Osteoblast (primary cell): Measurements from ENCODE around the gene ZNF70. TPM values are rescaled to one million over a fixed set of nuclear protein-coding genes. Genes with fewer than 3 reads are reported as not detected.

Experiments used
- DNase-seq: peaks from one replicate; pipeline ENCODE4 v3.0.0; 2011; ENCODE audit warnings: low spot score, mixed read lengths; ENCODE audit not compliant: insufficient read length; ENCODE audit errors: missing footprints
- H2AFZ ChIP-seq: 2 replicates; pipeline ENCODE4 v1.6.0; 2011; ENCODE audit warnings: mild to moderate bottlenecking, low read length
- H3K27ac ChIP-seq: 2 replicates; pipeline ENCODE4 v1.5.1; 2011; ENCODE audit warnings: mild to moderate bottlenecking, low read depth, low read length, moderate library complexity
- H3K27me3 ChIP-seq: 2 replicates; pipeline ENCODE4 v1.6.0; 2012; ENCODE audit warnings: mild to moderate bottlenecking, control low read depth, inconsistent platforms, low read length, moderate library complexity; ENCODE audit not compliant: insufficient read depth
- H3K36me3 ChIP-seq: 2 replicates; pipeline ENCODE4 v1.5.1; 2011; ENCODE audit warnings: mild to moderate bottlenecking, low read length, control low read depth, moderate library complexity; ENCODE audit not compliant: insufficient read depth
- H3K4me1 ChIP-seq: 2 replicates; pipeline ENCODE4 v1.5.1; 2011; ENCODE audit warnings: mild to moderate bottlenecking, low read length, control low read depth, moderate library complexity; ENCODE audit not compliant: insufficient read depth
- H3K4me2 ChIP-seq: 2 replicates; pipeline ENCODE4 v1.6.0; 2011; ENCODE audit warnings: mild to moderate bottlenecking, low read length; ENCODE audit not compliant: insufficient read depth
- H3K4me3 ChIP-seq: fragments of 200-600 bp; sonication (generic); 3 replicates; pipeline ENCODE4 v1.5.1; 2012; ENCODE audit warnings: mild to moderate bottlenecking, low read length, inconsistent platforms; ENCODE audit not compliant: insufficient read depth
- H3K79me2 ChIP-seq: 2 replicates; pipeline ENCODE4 v1.6.0; 2012; ENCODE audit warnings: mild to moderate bottlenecking, low read length, control low read depth, inconsistent platforms; ENCODE audit not compliant: insufficient read depth
- H3K9me3 ChIP-seq: 2 replicates; pipeline ENCODE4 v1.5.1; 2011; ENCODE audit warnings: low read depth, low read length, control low read depth
- H4K20me1 ChIP-seq: 2 replicates; pipeline ENCODE4 v1.6.0; 2012; ENCODE audit warnings: mild to moderate bottlenecking, low read length, control low read depth; ENCODE audit not compliant: insufficient read depth
- CTCF ChIP-seq: IDR thresholded peaks from 2 replicates; pipeline ENCODE4 v1.5.1; 2011; ENCODE audit warnings: mild to moderate bottlenecking, low read depth, low read length, moderate library complexity; ENCODE audit errors: extremely low read depth
- total RNA-seq: library from RNA; depleted of rRNA; stranded (reverse); fragments of >200 nt; gene quantifications from 2 replicates; pipeline ENCODE4 v1.2.3, GENCODE V29; 2012

The ZNF70 gene
- total RNA-seq, 1 donor: 6.5 TPM

- H3K4me2 ChIP-seq: peak overlapping the region; percentile 90
- peak overlapping the region; percentile 94 for H3K27ac ChIP-seq
- no peaks in the 10 kb centered on the region for H3K9me3 ChIP-seq
- H3K4me1 ChIP-seq: peaks cover 41% of the 10 kb centered on the region
- no peaks in the 10 kb centered on the region for H3K27me3 ChIP-seq
- TF ChIP-seq CTCF: no peak
- peak overlapping the region; percentile 85 for H3K4me3 ChIP-seq
- DNase-seq: no peak
- no peak overlapping the region for H2AFZ ChIP-seq
- H4K20me1 ChIP-seq: peaks cover 50% of the 10 kb centered on the region
- H3K36me3 ChIP-seq: peaks cover 16% of the 10 kb centered on the region
- peaks cover 59% of the 10 kb centered on the region for H3K79me2 ChIP-seq
Measured at GRCh38 chr22:23787910-23788309, 37.0 kb upstream of the ZNF70 start.

GRCh38 chr22:23787600-23787896 is 36.6 kb upstream of the ZNF70 start:
- Histone ChIP-seq H3K4me2 (peak overlapping the region; percentile 90), H3K27me3 (no peaks in the 10 kb centered on the region), H2AFZ (peak overlapping the region; percentile 44), H3K4me1 (peaks cover 41% of the 10 kb centered on the region), H3K9me3 (no peaks in the 10 kb centered on the region), H3K4me3 (peak overlapping the region; percentile 85), H3K79me2 (peaks cover 55% of the 10 kb centered on the region), H3K36me3 (peaks cover 14% of the 10 kb centered on the region), H3K27ac (peak overlapping the region; percentile 94), H4K20me1 (peaks cover 46% of the 10 kb centered on the region)
- DNase-seq: no peak
- TF ChIP-seq CTCF: no peak

GRCh38 chr22:23786752-23787599 is 36.1 kb upstream of the ZNF70 start, which contains the start of gene SMARCB1:
Gene SMARCB1 (plus strand): TSS chr22:23786966. CDS start chr22:23787170, 204 bp downstream.
- Histone ChIP-seq H3K9me3 (no peaks in the 10 kb centered on the region), H4K20me1 (peaks cover 41% of the 10 kb centered on the region), H3K36me3 (peaks cover 8% of the 10 kb centered on the region), H3K27ac (peak within 1 kb of the TSS; percentile 94), H3K4me1 (peaks cover 43% of the 10 kb centered on the region), H3K79me2 (peaks cover 50% of the 10 kb centered on the region), H3K27me3 (no peaks in the 10 kb centered on the region), H3K4me3 (peak within 1 kb of the TSS; percentile 85), H3K4me2 (peak within 1 kb of the TSS; percentile 90), H2AFZ (peak within 1 kb of the TSS; percentile 90)
- DNase-seq: peak; percentile 99
- no peak for TF ChIP-seq CTCF

- Histone ChIP-seq H3K27ac (peak overlapping the region; percentile 94), H3K9me3 (no peaks in the 10 kb centered on the region), H3K79me2 (peaks cover 43% of the 10 kb centered on the region), H4K20me1 (peaks cover 34% of the 10 kb centered on the region), H2AFZ (peak overlapping the region; percentile 84), H3K27me3 (no peaks in the 10 kb centered on the region), H3K36me3 (peaks cover 2% of the 10 kb centered on the region), H3K4me2 (peak overlapping the region; percentile 90), H3K4me3 (peak overlapping the region; percentile 85), H3K4me1 (peaks cover 48% of the 10 kb centered on the region)
- no peak for TF ChIP-seq CTCF
- peak; percentile 36 for DNase-seq
Measured at GRCh38 chr22:23786261-23786710, 35.4 kb upstream of the ZNF70 start.
